Stimulated activated CD8-positive, alpha-beta memory T cell treated with anti-CD3 and anti-CD28 coated beads, Interleukin-12 subunit alpha, Interleukin-12 subunit beta, amount 100 ng/mL, for 24 hours (primary cell): ENCODE results near the gene EXD2.
"Not testable (repeated sequence)": the region's sequence is repeated elsewhere in the genome, so short reads cannot be mapped to it uniquely, and the experiment has no call there.

Experiments
- DNase-seq: peaks from one replicate; pipeline ENCODE4 v3.0.0-alpha.2; 2020; ENCODE audit errors: extremely low read depth

EXD2 gene

GRCh38 chr14:69193721-69194120, 2.4 kb downstream of the EXD2 start:
- no peak for DNase-seq

GRCh38 chr14:69199786-69200185, 8.5 kb downstream of the EXD2 start:
- DNase-seq, result no peak

DNA sequence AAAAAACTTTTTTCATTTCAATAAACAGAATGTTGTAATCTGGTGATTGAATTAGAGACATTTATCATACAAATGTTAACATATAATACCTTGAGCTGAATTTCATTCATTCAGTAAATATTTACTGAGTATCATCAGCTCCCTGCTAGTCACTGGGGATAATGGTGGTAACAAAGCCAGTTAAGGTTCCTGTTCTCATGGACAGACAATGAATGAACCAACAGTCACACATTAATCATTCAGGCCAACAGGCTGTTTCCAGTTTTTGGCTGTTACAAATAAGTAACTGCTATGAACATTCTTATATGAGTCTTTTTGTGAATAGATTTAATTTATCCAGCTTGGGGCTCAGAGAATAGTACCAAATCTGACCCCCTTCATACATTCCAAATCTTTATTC, 13.5 kb downstream of the EXD2 start:
- DNase-seq, result no peak

DNA sequence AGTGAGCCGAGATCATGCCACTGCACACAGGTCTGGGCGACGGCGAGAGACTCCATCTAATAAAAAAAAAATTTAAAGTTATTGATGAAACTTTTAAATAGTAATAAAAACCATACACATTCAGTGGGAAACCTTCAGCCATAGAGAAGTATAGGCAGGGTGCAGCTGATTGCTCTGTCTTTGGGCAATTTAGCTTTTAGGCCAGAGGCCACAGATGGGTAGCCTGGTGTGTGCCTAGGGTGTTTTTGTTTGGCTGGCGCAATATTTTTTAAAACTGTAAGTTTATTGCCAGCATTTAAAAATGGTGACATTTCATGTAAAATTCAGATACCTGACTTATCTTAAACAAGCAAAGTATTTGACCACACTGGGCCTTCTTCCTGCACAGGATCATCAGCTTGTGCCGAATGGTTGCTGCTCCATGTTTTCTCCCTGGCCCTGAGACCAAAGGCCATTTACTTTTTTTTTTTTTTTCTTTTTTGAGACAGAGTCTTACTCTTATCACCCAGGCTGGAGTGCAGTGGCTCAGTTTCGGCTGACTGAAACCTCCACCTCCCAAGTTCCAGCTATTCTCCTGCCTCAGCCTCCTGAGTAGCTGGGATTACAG, 16.2 kb downstream of the EXD2 start:
- no peak for DNase-seq

- DNase-seq, result no peak
Observed at GRCh38 chr14:69208666-69209065, 17.4 kb downstream of the EXD2 start.

DNA sequence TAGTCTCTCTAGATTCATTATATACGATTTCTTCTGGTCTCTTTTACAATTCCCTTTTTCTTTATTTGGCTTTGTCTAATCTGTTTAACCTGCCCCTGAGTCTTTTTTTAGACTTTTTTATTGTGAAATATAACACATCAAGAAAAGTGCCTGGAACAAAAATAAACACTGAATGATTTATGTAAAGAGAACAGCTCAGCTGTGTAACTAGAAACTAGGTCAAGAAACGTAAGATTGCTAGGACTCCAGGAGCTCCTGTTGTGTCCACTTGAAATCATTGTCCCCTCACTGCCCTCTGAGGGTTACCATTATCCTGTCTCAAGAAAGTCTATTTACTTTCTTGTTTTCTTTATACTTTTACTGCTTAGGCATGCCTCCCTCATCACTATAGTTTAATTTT, 23.1 kb downstream of the EXD2 start:
- no peak for DNase-seq

DNA sequence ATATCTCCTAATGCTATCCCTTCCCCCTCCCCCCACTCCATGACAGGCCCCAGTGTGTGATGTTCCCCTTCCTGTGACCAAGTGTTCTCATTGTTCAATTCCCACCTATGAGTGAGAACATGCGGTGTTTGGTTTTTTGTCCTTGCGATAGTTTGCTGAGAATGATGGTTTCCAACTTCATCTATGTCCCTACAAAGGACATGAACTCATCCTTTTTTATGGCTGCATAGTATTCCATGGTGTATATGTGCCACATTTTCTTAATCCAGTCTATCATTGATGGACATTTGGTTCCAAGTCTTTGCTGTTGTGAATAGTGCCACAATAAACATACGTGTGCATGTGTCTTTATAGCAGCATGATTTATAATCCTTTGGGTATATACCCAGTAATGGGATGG, 26.4 kb downstream of the EXD2 start:
- DNase-seq, result not testable (repeated sequence)

- no peak for DNase-seq
Observed at GRCh38 chr14:69224946-69225345, 33.6 kb downstream of the EXD2 start.

DNA sequence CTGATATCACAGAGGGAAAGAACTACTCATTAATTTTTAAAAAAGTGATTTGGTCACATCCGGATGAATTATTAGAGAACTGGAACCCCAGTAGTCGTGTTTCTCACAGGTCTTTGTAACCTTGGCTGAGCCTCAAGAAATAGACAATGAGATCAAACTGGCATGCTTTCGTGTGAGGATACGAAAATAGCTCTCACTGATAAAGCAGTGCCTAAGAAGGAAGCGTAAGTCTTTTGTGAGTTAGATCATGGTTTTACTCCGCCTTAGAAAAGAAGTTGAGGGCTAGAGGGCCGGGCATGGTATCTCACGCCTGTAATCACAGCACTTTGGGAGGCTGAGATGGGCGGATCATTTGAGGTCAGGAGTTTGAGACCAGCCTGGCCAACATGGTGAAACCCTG, 34.9 kb downstream of the EXD2 start:
- no peak for DNase-seq

- no peak for DNase-seq
Observed at GRCh38 chr14:69226736-69227135, 35.4 kb downstream of the EXD2 start.

GRCh38 chr14:69231486-69231885, 40.2 kb downstream of the EXD2 start:
- DNase-seq, result no peak

DNA sequence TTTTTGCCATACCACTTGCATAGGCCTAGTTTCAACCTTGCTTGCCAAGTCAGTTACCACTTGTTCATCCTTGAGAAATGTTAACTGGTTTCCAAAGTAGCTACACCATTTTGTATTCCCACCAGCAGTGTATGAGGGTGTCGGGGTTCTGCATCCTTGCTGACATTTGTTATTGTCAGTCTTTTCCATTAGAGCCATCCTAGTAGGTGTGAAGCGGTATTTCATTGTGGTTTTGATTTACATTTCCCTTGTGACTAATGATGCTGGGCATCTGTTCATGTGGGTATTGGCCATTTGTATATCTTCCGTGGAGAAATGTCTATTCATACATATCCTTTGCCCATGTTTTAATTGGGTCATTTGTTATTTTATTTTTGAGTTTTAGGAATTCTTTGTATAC, 41.1 kb downstream of the EXD2 start:
- no peak for DNase-seq

GRCh38 chr14:69234106-69234505, 42.8 kb downstream of the EXD2 start:
- no peak for DNase-seq

DNA sequence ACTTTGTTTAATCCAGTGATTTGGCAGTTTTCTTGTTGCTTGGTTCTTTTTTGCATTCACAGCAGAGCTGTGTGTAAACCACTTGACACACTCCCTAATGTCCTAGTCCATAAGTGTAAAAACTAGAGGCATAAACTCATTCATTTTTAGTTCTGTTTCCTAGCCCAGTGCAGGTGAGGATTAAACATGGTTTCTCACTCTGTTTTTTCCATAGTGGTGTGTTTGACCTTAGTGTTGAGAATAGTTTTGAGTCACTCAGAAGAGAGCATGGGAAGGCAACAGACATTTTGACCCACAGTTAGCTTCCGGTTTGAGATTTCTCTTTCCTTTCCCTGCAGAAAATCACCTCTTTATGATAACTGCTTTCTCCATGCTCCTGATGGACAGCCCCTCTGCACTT, 44.4 kb downstream of the EXD2 start:
- DNase-seq, result no peak

DNA sequence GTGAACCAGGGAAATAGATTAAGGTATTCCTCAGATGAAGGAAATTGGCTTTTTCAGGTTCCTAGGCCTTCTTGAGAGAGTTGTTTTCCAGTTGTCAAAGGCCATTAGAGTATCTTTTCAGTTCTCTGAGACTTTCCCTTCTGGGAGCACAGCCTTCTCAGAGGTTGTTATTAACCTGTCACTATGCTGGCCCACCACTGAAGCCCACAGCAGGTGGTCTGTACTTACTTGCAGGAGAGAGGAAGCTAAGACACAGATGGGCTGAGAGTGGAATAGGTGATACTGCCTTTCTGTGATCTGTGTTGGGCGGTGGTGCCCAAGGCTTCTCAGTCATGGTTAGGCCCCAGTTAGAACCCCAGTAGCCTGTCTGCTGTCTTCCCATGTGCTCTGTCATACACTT, 45.8 kb downstream of the EXD2 start:
- no peak for DNase-seq

DNA sequence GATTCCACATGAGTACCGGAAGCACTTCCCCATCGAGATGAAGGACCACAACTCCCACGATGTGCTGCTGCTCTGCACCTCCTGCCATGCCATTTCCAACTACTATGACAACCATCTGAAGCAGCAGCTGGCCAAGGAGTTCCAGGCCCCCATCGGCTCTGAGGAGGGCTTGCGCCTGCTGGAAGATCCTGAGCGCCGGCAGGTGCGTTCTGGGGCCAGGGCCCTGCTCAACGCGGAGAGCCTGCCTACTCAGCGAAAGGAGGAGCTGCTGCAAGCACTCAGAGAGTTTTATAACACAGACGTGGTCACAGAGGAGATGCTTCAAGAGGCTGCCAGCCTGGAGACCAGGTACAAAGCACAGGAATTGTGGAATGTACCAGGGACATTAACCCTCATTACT, 46.3 kb downstream of the EXD2 start:
- no peak for DNase-seq

DNA sequence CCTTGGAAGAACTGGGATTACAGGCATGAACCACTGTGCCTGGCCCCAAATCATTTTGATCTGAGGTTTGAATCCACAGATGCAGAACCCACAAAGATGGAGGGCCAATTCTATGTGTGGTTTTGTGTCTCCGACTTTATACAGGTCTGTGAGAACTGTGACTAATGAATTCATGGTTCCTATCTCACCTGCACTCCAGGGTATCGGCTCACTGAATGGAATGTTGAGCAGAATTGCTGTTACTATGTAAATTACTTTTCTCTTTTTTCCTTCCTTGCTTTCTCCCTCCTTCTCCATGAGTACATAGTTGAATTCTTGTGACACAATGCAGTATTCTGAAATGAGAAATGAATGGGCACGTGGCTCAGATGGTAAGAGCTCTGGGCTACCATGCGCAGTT, 47.6 kb downstream of the EXD2 start:
- no peak for DNase-seq

- DNase-seq, result no peak
Observed at GRCh38 chr14:69240527-69241173, 49.4 kb downstream of the EXD2 start.

DNA sequence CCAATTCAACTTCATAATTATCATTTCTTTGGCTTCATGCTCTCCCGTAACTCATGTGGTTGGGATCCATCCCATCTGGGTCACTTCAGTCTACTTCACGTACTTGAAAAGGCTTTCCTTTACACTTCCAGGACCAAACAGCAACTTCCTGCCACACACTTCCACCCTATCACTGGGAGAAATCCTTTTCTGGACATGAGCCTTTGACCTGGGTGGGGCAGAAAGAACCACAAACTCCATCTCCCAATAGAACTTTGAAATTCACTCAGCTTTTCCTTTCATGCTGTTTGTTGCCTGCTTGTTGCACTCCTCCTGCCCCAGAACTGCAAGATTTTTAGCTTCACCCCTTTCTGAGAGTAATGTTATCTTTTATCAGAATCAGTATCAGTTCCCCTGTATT, 50.3 kb downstream of the EXD2 start:
- no peak for DNase-seq

DNA sequence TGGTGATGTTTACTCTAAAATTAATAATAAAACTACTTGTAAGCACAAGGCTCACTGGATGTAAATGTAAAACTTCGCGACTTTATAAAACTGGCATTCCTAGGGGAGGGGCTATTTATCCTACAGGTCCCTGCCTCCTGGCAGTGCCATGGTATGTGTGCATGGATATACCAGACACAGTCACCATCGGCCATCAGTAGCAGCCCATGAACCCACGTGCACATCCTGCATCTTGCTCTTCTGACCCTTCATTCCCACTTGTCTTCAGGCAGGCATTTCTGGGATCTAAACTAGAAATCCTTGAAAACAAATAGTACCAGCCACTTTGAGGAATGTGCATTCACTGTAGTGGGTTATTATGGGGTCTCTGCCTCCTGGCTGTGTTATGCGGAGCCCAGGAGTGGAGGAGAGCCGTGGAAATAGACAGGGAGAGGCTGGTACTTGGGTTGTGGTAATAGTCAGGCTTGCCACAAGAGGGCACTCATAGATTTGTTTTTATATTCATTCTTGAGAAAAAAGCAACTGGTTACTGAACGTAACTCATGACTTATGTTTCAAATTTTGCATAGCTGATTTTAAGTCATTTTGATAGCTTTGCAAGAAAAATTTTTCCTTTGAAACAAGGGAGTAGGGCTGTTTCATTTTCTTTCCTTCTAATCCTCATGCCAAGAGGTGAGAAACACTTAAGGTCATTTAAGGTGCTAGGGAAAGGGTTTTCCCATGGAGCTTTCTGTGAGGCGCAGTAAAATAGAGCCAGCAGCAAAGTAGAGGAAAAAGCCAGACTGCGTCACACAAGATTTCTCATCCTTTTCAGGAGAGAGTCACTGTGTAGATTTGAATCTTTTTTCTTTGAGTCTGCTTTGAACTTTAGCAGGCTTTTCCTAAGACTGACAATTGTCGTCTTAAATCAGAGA, 51.3 kb downstream of the EXD2 start:
- no peak for DNase-seq

- DNase-seq, result no peak
Observed at GRCh38 chr14:69244946-69245345, 53.6 kb downstream of the EXD2 start.

GRCh38 chr14:69246331-69246730, 55.0 kb downstream of the EXD2 start:
- no peak for DNase-seq
